Activated naive CD4-positive, alpha-beta T cell treated with anti-CD3 and anti-CD28 coated beads, Interleukin-2, amount 10 ng/mL, durations not matched to agents 7 days and 5 days (primary cell): Measurements from ENCODE around the gene NRG4.
"Not testable (repeated sequence)": the region's sequence is repeated elsewhere in the genome, so short reads cannot be mapped to it uniquely, and the experiment has no call there.

Experiments
- CTCF ChIA-PET: fragments of 350-600 bp; sonication (Branson Sonifier 250); formaldehyde crosslinking; loops from one replicate; lab custom pipeline; 2021; ENCODE audit warnings: antibody characterized with exemption; lab: Charles Lee
- DNase-seq: peaks from one replicate; pipeline ENCODE4 v3.0.0-alpha.2; 2020
- H3K27ac Mint-ChIP-seq: one replicate; pipeline ENCODE4 v1.8.0; 2021; ENCODE audit warnings: mild to moderate bottlenecking, moderate library complexity, mixed read lengths
- H3K27me3 Mint-ChIP-seq: one replicate; pipeline ENCODE4 v1.8.0; 2021; ENCODE audit warnings: mild to moderate bottlenecking, mixed read lengths
- H3K36me3 Mint-ChIP-seq: one replicate; pipeline ENCODE4 v1.8.0; 2021; ENCODE audit warnings: mixed read lengths
- H3K4me1 Mint-ChIP-seq: one replicate; pipeline ENCODE4 v1.8.0; 2021; ENCODE audit warnings: mixed read lengths
- H3K4me3 Mint-ChIP-seq: one replicate; pipeline ENCODE4 v1.8.0; 2021; ENCODE audit warnings: mild to moderate bottlenecking, moderate library complexity, mixed read lengths
- H3K9me3 Mint-ChIP-seq: one replicate; pipeline ENCODE4 v1.8.0; 2021; ENCODE audit warnings: mixed read lengths

NRG4 gene

DNA sequence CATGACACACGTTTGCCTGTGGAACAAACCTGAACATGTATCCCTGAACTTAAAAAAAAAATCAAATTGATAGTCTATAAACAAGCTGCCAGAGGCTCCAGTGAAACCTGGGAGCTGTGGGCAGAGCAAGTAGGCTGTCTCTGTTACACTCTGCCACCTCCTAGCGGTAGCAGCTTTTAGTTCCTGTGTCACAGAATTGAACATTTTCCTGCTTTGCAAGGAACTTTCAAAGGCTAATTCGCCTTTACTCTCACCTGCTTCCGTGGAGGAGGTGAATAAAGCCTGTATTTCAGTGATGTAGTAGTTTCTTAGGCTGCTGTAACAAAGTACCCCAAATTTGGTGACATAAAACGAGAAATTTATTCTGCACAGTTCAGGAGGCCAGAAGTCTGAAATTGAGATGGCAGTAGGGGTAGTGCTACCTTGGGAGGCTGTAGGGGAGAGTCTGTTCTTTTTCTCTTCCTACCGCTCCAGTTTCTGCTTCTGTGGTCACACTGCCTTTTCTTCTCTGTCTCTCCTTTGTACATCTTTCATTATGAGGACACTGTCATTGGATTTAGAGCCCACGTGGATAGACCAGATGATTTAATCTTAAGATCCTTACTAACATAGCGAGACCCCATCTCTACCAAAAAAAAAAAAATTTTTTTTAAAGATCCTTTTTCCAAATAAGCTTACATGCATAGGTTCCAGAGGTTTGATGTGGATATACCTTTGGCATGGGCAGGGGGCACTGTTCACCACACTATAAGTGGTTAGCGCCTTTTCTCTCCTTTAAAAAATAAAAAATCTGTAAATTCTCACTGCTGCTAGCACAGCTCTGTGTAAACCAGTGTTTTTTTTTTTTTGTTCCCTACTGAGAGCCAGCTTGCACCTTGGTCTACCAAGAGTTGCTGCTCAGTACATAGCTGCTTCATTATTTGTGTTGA lies 83.3 kb downstream of the NRG4 start:
- H3K4me3 Mint-ChIP-seq = no peak overlapping the region
- CTCF ChIA-PET = interaction anchor here (0.6 to 1.1 kb wide), 3 partner anchors 109 to 210 kb away, joined by 3 to 4 read pairs (median 3); no protein-coding TSS in a partner anchor
- H3K9me3 Mint-ChIP-seq = no peaks in the 10 kb centered on the region
- H3K4me1 Mint-ChIP-seq = peaks cover 30% of the 10 kb centered on the region
- no peak for DNase-seq
- H3K36me3 Mint-ChIP-seq = peaks cover 44% of the 10 kb centered on the region
- no peaks in the 10 kb centered on the region for H3K27me3 Mint-ChIP-seq
- H3K27ac Mint-ChIP-seq = no peak overlapping the region

GRCh38 chr15:75927601-75928000 lies 84.6 kb downstream of the NRG4 start:
- no peaks in the 10 kb centered on the region for H3K9me3 Mint-ChIP-seq
- H3K36me3 Mint-ChIP-seq = peaks cover 42% of the 10 kb centered on the region
- H3K4me1 Mint-ChIP-seq = peaks cover 38% of the 10 kb centered on the region
- H3K4me3 Mint-ChIP-seq = no peak overlapping the region
- no peak overlapping the region for H3K27ac Mint-ChIP-seq
- DNase-seq = no peak
- CTCF ChIA-PET = interaction anchor here (1.1 kb wide), 1 partner anchor 223 kb away, joined by 3 read pairs; no protein-coding TSS in a partner anchor
- no peaks in the 10 kb centered on the region for H3K27me3 Mint-ChIP-seq

DNA sequence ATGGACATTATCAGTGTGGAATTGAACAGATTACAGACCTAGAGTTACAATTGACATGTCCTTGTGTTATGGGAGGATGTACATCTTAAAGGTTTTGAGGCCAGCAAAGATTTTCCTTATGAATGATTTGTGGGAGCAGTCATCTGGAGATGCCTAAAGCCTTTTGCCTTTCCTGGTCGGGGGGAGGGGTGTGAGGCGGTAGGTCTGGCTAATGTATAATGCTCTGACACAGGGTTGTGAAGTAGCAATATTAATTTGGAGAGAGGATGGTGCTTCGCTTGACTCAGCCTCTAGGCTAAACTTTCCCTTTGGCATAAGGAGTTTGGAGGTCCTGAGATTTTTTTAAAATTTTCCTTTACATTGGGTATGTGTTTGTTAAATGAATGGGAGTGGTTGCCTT lies 85.3 kb downstream of the NRG4 start:
- Mint-ChIP-seq H3K36me3 (peaks cover 45% of the 10 kb centered on the region), H3K27ac (no peak overlapping the region), H3K9me3 (no peaks in the 10 kb centered on the region), H3K4me3 (no peak overlapping the region), H3K4me1 (peaks cover 43% of the 10 kb centered on the region), H3K27me3 (no peaks in the 10 kb centered on the region)
- DNase-seq = no peak
- CTCF ChIA-PET = interaction anchor here (0.7 to 1.1 kb wide), 2 partner anchors 224 to 1939 kb away, joined by 3 read pairs; no protein-coding TSS in a partner anchor

DNA sequence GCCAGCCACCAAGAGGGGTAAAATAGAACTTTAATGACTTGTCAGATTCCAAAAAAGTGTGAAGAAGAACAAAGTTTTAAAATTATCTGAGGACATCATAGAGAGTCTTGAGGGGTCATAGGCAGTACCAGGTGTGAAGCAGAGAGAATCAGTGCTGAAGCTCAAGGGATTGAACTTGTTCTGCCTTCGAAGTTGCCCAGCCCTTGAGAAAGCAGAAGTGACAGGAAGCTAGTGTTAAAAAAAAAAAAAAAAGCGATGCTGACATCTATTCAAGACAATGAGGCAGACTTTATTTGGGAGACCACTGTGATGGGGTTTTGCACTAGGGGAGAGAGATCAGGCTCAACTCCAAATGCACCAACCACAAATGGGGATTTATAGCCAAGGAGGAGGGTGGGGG lies 86.8 kb downstream of the NRG4 start:
- H3K27me3 Mint-ChIP-seq = no peaks in the 10 kb centered on the region
- peaks cover 37% of the 10 kb centered on the region for H3K4me1 Mint-ChIP-seq
- H3K27ac Mint-ChIP-seq = no peak overlapping the region
- H3K36me3 Mint-ChIP-seq = peaks cover 34% of the 10 kb centered on the region
- no peak overlapping the region for H3K4me3 Mint-ChIP-seq
- no peak for DNase-seq
- CTCF ChIA-PET = interaction anchor here (0.8 to 5.4 kb wide), 2 partner anchors 116 to 197 kb away, joined by 3 to 35 read pairs; no protein-coding TSS in a partner anchor
- H3K9me3 Mint-ChIP-seq = no peaks in the 10 kb centered on the region

DNA sequence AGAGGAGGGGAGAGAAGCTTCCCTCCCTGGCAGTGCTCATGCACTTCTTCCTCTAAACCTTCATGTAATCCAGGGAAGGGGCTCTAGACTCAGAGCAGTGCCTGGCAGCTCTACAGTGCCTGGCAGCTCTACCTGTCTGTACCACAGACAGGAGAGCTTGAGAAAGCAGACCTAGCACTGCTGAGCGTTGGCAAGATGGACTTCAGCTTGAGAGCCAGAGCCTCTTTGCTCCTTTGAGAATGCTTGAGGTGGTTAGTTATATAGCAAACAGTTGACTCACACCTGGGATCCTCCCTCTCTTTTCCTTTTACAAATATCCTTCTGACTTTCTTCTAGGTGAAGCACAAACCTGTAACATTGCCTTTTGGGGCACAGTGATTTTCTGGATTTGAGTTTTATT lies 87.6 kb downstream of the NRG4 start:
- Mint-ChIP-seq H3K27ac (no peak overlapping the region), H3K9me3 (no peaks in the 10 kb centered on the region), H3K27me3 (no peaks in the 10 kb centered on the region), H3K4me1 (peaks cover 29% of the 10 kb centered on the region), H3K36me3 (peaks cover 30% of the 10 kb centered on the region), H3K4me3 (no peak overlapping the region)
- CTCF ChIA-PET = interaction anchor here (5.4 kb wide), 1 partner anchor 115 kb away, joined by 35 read pairs; no protein-coding TSS in a partner anchor
- DNase-seq = no peak

DNA sequence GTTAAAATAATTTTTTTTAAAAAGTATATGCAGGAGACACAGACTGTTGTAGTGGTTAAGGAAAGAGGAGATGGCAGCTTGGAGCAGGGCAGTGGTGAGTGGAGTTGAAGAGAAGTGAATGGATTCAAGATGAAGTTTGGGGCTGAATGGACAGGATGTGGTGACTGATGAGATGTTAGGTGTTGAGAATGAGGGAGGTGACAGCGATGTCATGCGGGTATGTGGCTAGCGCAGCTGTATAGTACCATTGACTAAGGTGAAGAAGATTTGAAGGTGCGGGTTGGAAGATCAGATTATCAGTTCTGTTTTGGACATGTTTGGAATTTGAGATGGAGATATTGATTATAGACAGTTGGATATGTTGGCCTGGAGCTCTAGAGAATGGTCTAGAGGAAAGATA lies 88.5 kb downstream of the NRG4 start:
- CTCF ChIA-PET = interaction anchor here (5.4 kb wide), 1 partner anchor 114 kb away, joined by 35 read pairs; no protein-coding TSS in a partner anchor
- no peaks in the 10 kb centered on the region for H3K27me3 Mint-ChIP-seq
- no peak for DNase-seq
- no peaks in the 10 kb centered on the region for H3K9me3 Mint-ChIP-seq
- peaks cover 27% of the 10 kb centered on the region for H3K4me1 Mint-ChIP-seq
- no peak overlapping the region for H3K4me3 Mint-ChIP-seq
- peaks cover 30% of the 10 kb centered on the region for H3K36me3 Mint-ChIP-seq
- no peak overlapping the region for H3K27ac Mint-ChIP-seq

GRCh38 chr15:75921732-75922703 lies 90.2 kb downstream of the NRG4 start:
- CTCF ChIA-PET = interaction anchor here (0.6 to 5.4 kb wide), 8 partner anchors 9 to 426 kb away, joined by 3 to 35 read pairs (median 4); no protein-coding TSS in a partner anchor
- Mint-ChIP-seq H3K4me3 (no peak overlapping the region), H3K9me3 (no peaks in the 10 kb centered on the region), H3K27ac (no peak overlapping the region), H3K36me3 (peaks cover 37% of the 10 kb centered on the region), H3K27me3 (no peaks in the 10 kb centered on the region), H3K4me1 (peaks cover 21% of the 10 kb centered on the region)
- peak; percentile 43 for DNase-seq

DNA sequence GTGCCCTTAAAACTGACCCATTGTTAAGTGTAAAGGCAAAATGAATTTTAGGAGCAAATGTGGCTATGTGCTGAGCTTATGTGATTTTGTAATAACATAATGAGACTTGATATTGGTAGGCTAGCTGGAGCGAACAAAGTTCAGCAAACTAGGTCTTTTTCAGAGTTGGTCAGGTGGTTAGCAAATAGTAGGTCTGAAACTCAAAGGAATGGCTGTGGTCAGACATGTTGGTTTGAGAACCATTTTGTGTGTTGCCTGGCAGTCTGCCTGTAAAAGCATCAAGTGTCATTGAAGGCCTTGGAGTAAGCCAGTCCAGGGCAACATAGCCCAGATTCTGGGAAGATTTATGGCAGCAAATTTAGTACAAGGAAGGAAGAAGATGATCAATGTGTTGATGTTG lies 92.1 kb downstream of the NRG4 start:
- Mint-ChIP-seq H3K27ac (no peak overlapping the region), H3K4me1 (peaks cover 17% of the 10 kb centered on the region), H3K36me3 (peaks cover 32% of the 10 kb centered on the region), H3K4me3 (no peak overlapping the region), H3K27me3 (no peaks in the 10 kb centered on the region), H3K9me3 (no peaks in the 10 kb centered on the region)
- CTCF ChIA-PET = interaction anchor here (1.2 to 5.4 kb wide), 3 partner anchors 111 to 219 kb away, joined by 3 to 35 read pairs (median 16); no protein-coding TSS in a partner anchor
- no peak for DNase-seq

GRCh38 chr15:75918135-75918534 lies 94.1 kb downstream of the NRG4 start:
- Mint-ChIP-seq H3K36me3 (peaks cover 39% of the 10 kb centered on the region), H3K4me1 (peaks cover 7% of the 10 kb centered on the region), H3K27ac (no peak overlapping the region), H3K27me3 (no peaks in the 10 kb centered on the region), H3K9me3 (no peaks in the 10 kb centered on the region), H3K4me3 (no peak overlapping the region)
- CTCF ChIA-PET = interaction anchor here (1.6 kb wide), 1 partner anchor 108 kb away, joined by 6 read pairs; no protein-coding TSS in a partner anchor
- DNase-seq = no peak

DNA sequence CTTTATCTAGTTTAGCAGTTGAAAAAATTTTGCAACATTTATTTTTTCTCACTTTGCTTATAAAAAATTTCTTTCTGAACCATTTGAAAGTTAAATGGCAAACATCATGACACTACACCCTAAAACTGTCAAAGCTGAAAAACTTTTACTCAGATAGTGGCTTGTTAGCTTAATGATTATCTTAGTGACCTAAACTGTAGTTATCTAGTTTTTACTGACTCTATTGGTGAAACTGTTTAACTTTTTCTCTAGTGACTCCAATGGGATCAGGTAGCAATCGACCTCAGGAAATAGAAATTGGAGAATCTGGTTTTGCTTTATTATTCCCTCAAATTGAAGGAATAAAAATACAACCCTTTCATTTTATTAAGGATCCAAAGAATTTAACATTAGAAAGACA lies 95.2 kb downstream of the NRG4 start:
- CTCF ChIA-PET = no interaction called here
- Mint-ChIP-seq H3K36me3 (peaks cover 44% of the 10 kb centered on the region), H3K9me3 (no peaks in the 10 kb centered on the region), H3K4me3 (no peak overlapping the region), H3K4me1 (no peaks in the 10 kb centered on the region), H3K27me3 (no peaks in the 10 kb centered on the region), H3K27ac (no peak overlapping the region)
- DNase-seq = no peak

DNA sequence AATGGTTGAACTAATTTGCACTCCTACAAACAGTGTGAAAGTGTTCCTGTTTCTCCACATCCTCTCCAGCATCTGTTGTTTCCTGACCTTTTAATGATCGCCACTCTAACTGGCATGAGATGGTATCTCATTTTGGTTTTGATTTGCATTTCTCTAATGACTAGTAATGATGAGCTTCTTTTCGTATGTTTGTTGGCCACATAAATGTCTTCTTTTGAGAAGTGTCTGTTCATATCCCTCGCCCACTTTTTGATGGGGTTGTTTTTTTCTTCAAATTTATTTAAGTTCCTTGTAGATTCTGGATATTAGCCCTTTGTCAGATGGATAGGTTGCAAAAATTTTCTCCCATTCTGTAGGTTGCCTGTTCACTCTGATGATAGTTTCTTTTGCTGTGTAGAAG lies 101.9 kb downstream of the NRG4 start:
- H3K27ac Mint-ChIP-seq, H3K4me3 Mint-ChIP-seq, H3K27me3 Mint-ChIP-seq, DNase-seq, CTCF ChIA-PET, H3K9me3 Mint-ChIP-seq: not testable (repeated sequence)
- peaks cover 28% of the 10 kb centered on the region for H3K4me1 Mint-ChIP-seq
- peaks cover 67% of the 10 kb centered on the region for H3K36me3 Mint-ChIP-seq

DNA sequence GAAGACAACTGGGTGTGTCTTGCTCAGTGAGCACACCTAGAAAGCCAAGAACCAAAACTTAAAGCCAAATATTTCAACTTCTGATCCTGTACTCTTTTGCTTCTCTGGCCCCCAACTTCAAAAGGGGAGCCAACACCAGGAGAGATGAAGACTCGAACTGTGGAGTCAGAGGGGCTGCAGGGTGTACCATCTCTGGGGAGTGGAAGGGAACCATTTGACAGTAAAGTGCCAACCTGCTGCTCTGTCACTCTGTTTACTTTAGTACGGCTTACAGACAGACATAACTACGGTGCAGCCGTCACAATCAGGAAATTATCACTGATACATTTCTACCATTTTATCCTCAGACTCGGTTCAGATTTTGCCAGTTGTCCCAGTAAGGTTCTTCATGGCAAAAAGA lies 107.0 kb downstream of the NRG4 start:
- H3K27ac Mint-ChIP-seq = peak overlapping the region; percentile 64
- H3K4me1 Mint-ChIP-seq = peaks cover 66% of the 10 kb centered on the region

GRCh38 chr15:75903331-75904239 lies 108.6 kb downstream of the NRG4 start, which contains the start of gene FBXO22:
TSS of gene FBXO22 (plus strand) at chr15:75903878. CDS start at chr15:75903964, 86 bp downstream.
- CTCF ChIA-PET = interaction anchor here (0.7 kb wide), 1 partner anchor 1059 kb away, joined by 3 read pairs; no protein-coding TSS in a partner anchor
- Mint-ChIP-seq H3K4me1 (peaks cover 55% of the 10 kb centered on the region), H3K36me3 (peaks cover 29% of the 10 kb centered on the region)

More for the DNA sequence above, 107.0 kb downstream of the NRG4 start:
- Mint-ChIP-seq H3K4me3 (peak overlapping the region; percentile 99), H3K36me3 (peaks cover 42% of the 10 kb centered on the region), H3K9me3 (no peaks in the 10 kb centered on the region), H3K27me3 (no peaks in the 10 kb centered on the region)
- CTCF ChIA-PET = no interaction called here
- DNase-seq = no peak

More at GRCh38 chr15:75903331-75904239, 108.6 kb downstream of the NRG4 start, which contains the start of gene FBXO22:
- Mint-ChIP-seq H3K9me3 (no peaks in the 10 kb centered on the region), H3K27ac (peak within 1 kb of the TSS; percentile 96), H3K27me3 (no peaks in the 10 kb centered on the region), H3K4me3 (peak within 1 kb of the TSS; percentile 99)
- DNase-seq = peak; percentile 93
